Right ventricle myocardium superior (tissue), 1 donor: ENCODE measurements around the gene TH. TPM values are rescaled to one million over a fixed set of nuclear protein-coding genes. Genes with fewer than 3 reads are reported as not detected.
A peak's percentile ranks its signal among the peaks of the same experiment; 100 is the strongest.

ENCODE experiments used
- ATAC-seq: fragments of 200-7000 bp; cut with Tn5 transposase; one replicate; pipeline ENCODE4 v1.9.1; 2020; ENCODE audit warnings: mild to moderate bottlenecking; ENCODE audit not compliant: poor library complexity
- DNase-seq: peaks from one replicate; pipeline ENCODE4 v3.0.0-alpha.2; 2020
- intact Hi-C: fragments of 100-400 bp; cut with DNase I; formaldehyde crosslinking; loops from one replicate; pipeline ENCODE4 v1.11.2; 2022
- total RNA-seq: library from RNA; stranded (reverse); fragmentation: NEBNext Ultra II Directional; extraction: Animal tissue kit (Norgen Biotek cat#: 25700); gene quantifications from one replicate; pipeline ENCODE4 v1.2.1, GENCODE V29; 2021
- donor health status: DM: no; HTN: yes; CAD: no; lungs with severe emphysema.

Gene TH
- total RNA-seq, 1 donor from 2014 or later, result not detected

GRCh38 chr11:2209900-2210321 lies 38.3 kb upstream of the TH start:
- intact Hi-C loops, result no loop called here
- ATAC-seq (no peak), DNase-seq (peak; percentile 13)

GRCh38 chr11:2209370-2209801 lies 37.8 kb upstream of the TH start:
- intact Hi-C loops, result no loop called here
- ATAC-seq, result no peak
- DNase-seq, result peak; percentile 32

DNA sequence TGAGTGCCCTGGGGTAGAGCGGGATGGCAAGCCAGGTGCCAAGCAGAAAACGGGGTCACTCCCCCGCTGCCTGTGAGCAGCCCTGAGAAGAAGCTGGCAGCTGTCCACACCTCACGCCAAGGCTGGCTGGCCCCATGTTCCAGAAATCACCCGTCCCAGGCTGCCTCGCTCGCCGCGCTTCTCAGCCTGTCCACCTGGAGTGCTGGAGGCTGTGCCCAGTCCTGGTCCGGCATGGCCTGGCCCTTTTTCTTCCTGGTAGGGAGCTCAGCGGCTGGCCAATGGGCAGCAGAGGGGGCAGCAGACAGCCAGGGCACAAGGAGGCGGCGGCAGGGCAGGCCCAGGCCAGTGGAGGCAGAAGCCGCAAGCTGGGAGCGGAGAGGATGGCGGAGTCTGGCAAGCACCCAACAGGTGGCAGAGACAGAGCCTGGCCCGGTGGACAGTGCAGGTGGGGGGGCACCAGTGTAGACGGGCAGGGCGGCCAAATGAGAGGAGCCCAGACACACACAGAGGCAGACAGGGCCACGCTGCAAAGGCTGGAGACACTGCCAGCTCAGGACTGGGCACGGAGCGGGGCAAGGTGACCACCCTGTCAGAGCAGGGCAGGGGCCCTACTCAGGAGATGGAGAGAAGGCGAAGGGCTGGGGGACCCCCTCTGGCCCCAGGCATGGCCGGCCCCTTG lies 37.2 kb upstream of the TH start:
- intact Hi-C loops, result no loop called here
- DNase-seq (peak; percentile 2), ATAC-seq (no peak)

- intact Hi-C loops, result no loop called here
- DNase-seq (peak; percentile 17), ATAC-seq (no peak)
Measured at GRCh38 chr11:2207773-2208621, 36.4 kb upstream of the TH start.

- ATAC-seq (no peak), DNase-seq (peak; percentile 25)
- intact Hi-C loops, result no loop called here
Measured at GRCh38 chr11:2207212-2207611, 35.6 kb upstream of the TH start.

GRCh38 chr11:2205981-2206690 lies 34.5 kb upstream of the TH start:
- intact Hi-C loops, result no loop called here
- no peak for ATAC-seq
- peak; percentile 27 for DNase-seq

DNA sequence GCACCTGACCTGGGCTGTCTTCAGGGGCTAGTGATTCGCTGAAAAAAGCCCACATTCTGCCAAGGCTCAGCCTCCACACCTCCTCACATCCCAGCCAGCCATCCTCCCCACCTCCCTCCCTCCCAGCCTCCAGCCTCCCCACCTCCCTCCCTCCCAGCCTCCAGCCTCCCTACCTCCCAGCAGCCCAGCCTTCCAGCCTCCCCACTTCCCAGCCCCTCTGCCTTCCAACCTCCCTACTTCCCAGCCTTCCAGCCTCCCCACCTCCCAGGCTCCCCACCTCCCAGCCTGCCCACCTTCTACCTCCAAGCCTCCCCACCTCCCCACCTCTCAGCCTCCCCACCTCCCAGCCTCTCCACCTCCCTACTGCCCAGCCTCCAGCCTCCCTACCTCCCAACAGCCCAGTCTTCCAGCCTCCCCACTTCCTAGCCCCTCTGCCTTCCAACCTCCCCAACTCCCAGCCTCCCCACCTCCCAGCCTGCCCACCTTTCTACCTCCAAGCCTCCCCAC lies 33.7 kb upstream of the TH start:
- DNase-seq, result peak; percentile 10
- intact Hi-C loops, result no loop called here
- no peak for ATAC-seq

- DNase-seq (peak; percentile 20), ATAC-seq (no peak)
- intact Hi-C loops, result no loop called here
Measured at GRCh38 chr11:2204361-2205213, 33.0 kb upstream of the TH start.

- intact Hi-C loops, result no loop called here
- peak; percentile 26 for DNase-seq
- no peak for ATAC-seq
Measured at GRCh38 chr11:2203440-2204259, 32.0 kb upstream of the TH start.

GRCh38 chr11:2202900-2203439 lies 31.4 kb upstream of the TH start:
- intact Hi-C loops, result no loop called here
- ATAC-seq (no peak), DNase-seq (peak; percentile 15)

- intact Hi-C loops, result no loop called here
- DNase-seq, result peak; percentile 23
- no peak for ATAC-seq
Measured at GRCh38 chr11:2202071-2202899, 30.7 kb upstream of the TH start.

- intact Hi-C loops, result no loop called here
- DNase-seq (no peak), ATAC-seq (no peak)
Measured at GRCh38 chr11:2201542-2201941, 29.9 kb upstream of the TH start.

DNA sequence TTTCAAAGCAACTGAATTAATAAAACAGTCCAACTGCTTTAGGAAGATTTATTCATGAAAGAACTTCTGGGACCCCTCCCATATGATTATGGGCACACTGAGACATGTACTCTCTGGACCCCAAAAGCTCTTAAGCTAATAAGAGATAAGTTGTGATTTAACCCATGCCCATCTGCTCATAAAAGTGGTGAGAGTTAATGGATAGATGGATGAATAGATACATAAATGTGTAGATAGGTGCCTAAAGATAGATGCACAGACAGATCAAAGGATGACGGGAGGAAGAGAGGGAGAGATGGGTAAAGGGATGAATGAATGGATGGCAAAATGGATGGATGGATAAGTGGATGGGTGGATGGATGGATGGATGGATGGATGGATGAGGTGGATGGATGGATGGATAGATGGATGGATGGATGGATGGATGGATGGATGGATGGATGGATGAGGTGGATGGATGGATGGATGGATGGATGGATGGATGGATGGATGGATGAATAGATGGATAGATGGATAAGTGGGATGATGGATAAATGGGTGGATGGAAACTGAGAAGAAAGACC lies 29.4 kb upstream of the TH start:
- ATAC-seq (no peak), DNase-seq (no peak)
- intact Hi-C loops, result no loop called here

- intact Hi-C loops, result no loop called here
- no peak for ATAC-seq
- DNase-seq, result peak; percentile 37
Measured at GRCh38 chr11:2200536-2200935, 28.9 kb upstream of the TH start.

- DNase-seq, result peak; percentile 26
Measured at GRCh38 chr11:2199466-2200341, 28.1 kb upstream of the TH start.

More at GRCh38 chr11:2199466-2200341, 28.1 kb upstream of the TH start:
- ATAC-seq, result no peak
- intact Hi-C loops, result loop anchor here (5.0 kb wide), 1 partner anchor 98 kb away; no protein-coding TSS in a partner anchor
